ENCODE measurements around the gene TRAF1. TPM values are rescaled to one million over a fixed set of nuclear protein-coding genes. Genes with fewer than 3 reads are reported as not detected.
A peak's percentile ranks its signal among the peaks of the same experiment; 100 is the strongest.

The TRAF1 gene
- total and polyA plus RNA-seq, 2 donors (not counting 1 experiment from before 2014, with no cell fraction given), result 0.58 to 3.8 TPM

DNA sequence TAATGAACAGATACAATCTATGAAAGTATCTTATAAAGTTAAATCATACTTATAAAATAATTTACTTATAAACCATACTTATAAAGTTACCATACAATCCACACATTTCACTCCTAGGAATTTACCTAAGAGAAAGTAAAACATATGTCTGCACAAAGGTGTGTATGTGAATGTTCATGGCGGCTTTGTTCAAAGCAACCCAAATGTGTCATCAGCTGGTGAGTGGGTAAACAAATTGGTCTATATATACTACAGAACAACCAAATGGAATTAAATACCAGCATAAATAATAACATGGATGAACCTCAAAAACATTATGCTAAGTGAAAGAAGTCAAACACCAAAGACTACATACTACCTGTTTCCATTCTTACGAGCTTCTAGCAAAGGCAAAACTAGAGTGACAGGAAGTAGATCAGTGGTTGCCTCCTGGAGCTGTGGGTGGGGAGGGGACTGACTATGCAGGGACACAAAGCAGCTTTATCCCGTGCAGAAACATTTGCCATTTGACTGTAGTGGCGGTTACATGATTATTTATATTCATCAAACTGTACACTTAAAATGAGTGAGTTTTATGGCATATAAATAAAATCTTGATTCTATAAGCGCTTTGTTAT is 10.6 kb downstream of the TRAF1 start:
- DNase-seq (ENCODE audit: low read depth in 2 of 2), result no peak
- no peaks in the 10 kb centered on the region for H3K36me3 ChIP-seq (ENCODE audit: control insufficient read depth, insufficient read depth, low read length)
- H3K9me3 ChIP-seq (ENCODE audit: control insufficient read depth, insufficient read depth, low read depth, low read length), result no peaks in the 10 kb centered on the region
- no peak for TF ChIP-seq EZH2 (IDR thresholded peaks at IDR 0.05; ENCODE audit: low read length, missing control alignments)
- TF ChIP-seq, protein P1, sequence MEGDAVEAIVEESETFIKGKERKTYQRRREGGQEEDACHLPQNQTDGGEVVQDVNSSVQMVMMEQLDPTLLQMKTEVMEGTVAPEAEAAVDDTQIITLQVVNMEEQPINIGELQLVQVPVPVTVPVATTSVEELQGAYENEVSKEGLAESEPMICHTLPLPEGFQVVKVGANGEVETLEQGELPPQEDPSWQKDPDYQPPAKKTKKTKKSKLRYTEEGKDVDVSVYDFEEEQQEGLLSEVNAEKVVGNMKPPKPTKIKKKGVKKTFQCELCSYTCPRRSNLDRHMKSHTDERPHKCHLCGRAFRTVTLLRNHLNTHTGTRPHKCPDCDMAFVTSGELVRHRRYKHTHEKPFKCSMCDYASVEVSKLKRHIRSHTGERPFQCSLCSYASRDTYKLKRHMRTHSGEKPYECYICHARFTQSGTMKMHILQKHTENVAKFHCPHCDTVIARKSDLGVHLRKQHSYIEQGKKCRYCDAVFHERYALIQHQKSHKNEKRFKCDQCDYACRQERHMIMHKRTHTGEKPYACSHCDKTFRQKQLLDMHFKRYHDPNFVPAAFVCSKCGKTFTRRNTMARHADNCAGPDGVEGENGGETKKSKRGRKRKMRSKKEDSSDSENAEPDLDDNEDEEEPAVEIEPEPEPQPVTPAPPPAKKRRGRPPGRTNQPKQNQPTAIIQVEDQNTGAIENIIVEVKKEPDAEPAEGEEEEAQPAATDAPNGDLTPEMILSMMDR (conservative IDR thresholded peaks at IDR 0.05 in 1 of 2, IDR thresholded peaks at IDR 0.05 in 1 of 2; ENCODE audit: low read depth in 1 of 2, low read length in 2 of 2), result no peak
- H3K27ac ChIP-seq (ENCODE audit: insufficient read depth, low read length), result no peak overlapping the region
- H3K4me2 ChIP-seq (ENCODE audit: extremely low read depth, insufficient read depth, low read length), result no peak overlapping the region
- no peaks in the 10 kb centered on the region for H3K79me2 ChIP-seq (ENCODE audit: control insufficient read depth, insufficient read depth, low read length)
- H3K9ac ChIP-seq (ENCODE audit: insufficient read depth, low read length), result no peak overlapping the region
- no peaks in the 10 kb centered on the region for H4K20me1 ChIP-seq (ENCODE audit: control insufficient read depth, extremely low read depth, insufficient read depth, low read length)
- no peaks in the 10 kb centered on the region for H3K27me3 ChIP-seq (ENCODE audit: control insufficient read depth, insufficient read depth, low read length)
- H3K4me1 ChIP-seq (ENCODE audit: control insufficient read depth, extremely low read depth, insufficient read depth, low read length), result peaks cover 6% of the 10 kb centered on the region
- H3K4me3 ChIP-seq (replicated peaks in 1 of 4; ENCODE audit: control extremely low read depth in 1 of 4, insufficient read depth in 1 of 4, low read depth in 3 of 4, low read length in 4 of 4), result no peak overlapping the region
- H2AFZ ChIP-seq (ENCODE audit: low read length), result no peak overlapping the region

GRCh38 chr9:120914953-120915352 is 11.6 kb downstream of the TRAF1 start:
- Histone ChIP-seq H3K79me2 (ENCODE audit: control insufficient read depth, insufficient read depth, low read length) (no peaks in the 10 kb centered on the region), H3K36me3 (ENCODE audit: control insufficient read depth, insufficient read depth, low read length) (no peaks in the 10 kb centered on the region), H3K27ac (ENCODE audit: insufficient read depth, low read length) (no peak overlapping the region), H3K4me2 (ENCODE audit: extremely low read depth, insufficient read depth, low read length) (no peak overlapping the region), H4K20me1 (ENCODE audit: control insufficient read depth, extremely low read depth, insufficient read depth, low read length) (no peaks in the 10 kb centered on the region), H3K9me3 (ENCODE audit: control insufficient read depth, insufficient read depth, low read depth, low read length) (no peaks in the 10 kb centered on the region), H3K9ac (ENCODE audit: insufficient read depth, low read length) (no peak overlapping the region), H2AFZ (ENCODE audit: low read length) (no peak overlapping the region), H3K27me3 (ENCODE audit: control insufficient read depth, insufficient read depth, low read length) (no peaks in the 10 kb centered on the region), H3K4me3 (replicated peaks in 1 of 4; ENCODE audit: control extremely low read depth in 1 of 4, insufficient read depth in 1 of 4, low read depth in 3 of 4, low read length in 4 of 4) (no peak overlapping the region), H3K4me1 (ENCODE audit: control insufficient read depth, extremely low read depth, insufficient read depth, low read length) (peaks cover 4% of the 10 kb centered on the region)
- TF ChIP-seq, protein P1 (conservative IDR thresholded peaks at IDR 0.05 in 1 of 2, IDR thresholded peaks at IDR 0.05 in 1 of 2; ENCODE audit: low read depth in 1 of 2, low read length in 2 of 2), result no peak
- TF ChIP-seq EZH2 (IDR thresholded peaks at IDR 0.05; ENCODE audit: low read length, missing control alignments), result no peak
- DNase-seq (ENCODE audit: low read depth in 2 of 2), result peak in 1 of 2 donors; percentile 41

GRCh38 chr9:120914396-120914795 is 12.2 kb downstream of the TRAF1 start:
- H3K4me2 ChIP-seq (ENCODE audit: extremely low read depth, insufficient read depth, low read length), result no peak overlapping the region
- peaks cover 6% of the 10 kb centered on the region for H3K4me1 ChIP-seq (ENCODE audit: control insufficient read depth, extremely low read depth, insufficient read depth, low read length)
- no peaks in the 10 kb centered on the region for H3K79me2 ChIP-seq (ENCODE audit: control insufficient read depth, insufficient read depth, low read length)
- no peak overlapping the region for H3K9ac ChIP-seq (ENCODE audit: insufficient read depth, low read length)
- DNase-seq (ENCODE audit: low read depth in 2 of 2), result no peak
- no peak overlapping the region for H3K4me3 ChIP-seq (replicated peaks in 1 of 4; ENCODE audit: control extremely low read depth in 1 of 4, insufficient read depth in 1 of 4, low read depth in 3 of 4, low read length in 4 of 4)
- H3K36me3 ChIP-seq (ENCODE audit: control insufficient read depth, insufficient read depth, low read length), result no peaks in the 10 kb centered on the region
- no peak overlapping the region for H2AFZ ChIP-seq (ENCODE audit: low read length)
- H4K20me1 ChIP-seq (ENCODE audit: control insufficient read depth, extremely low read depth, insufficient read depth, low read length), result no peaks in the 10 kb centered on the region
- H3K27me3 ChIP-seq (ENCODE audit: control insufficient read depth, insufficient read depth, low read length), result no peaks in the 10 kb centered on the region
- H3K9me3 ChIP-seq (ENCODE audit: control insufficient read depth, insufficient read depth, low read depth, low read length), result no peaks in the 10 kb centered on the region
- TF ChIP-seq, protein P1 (conservative IDR thresholded peaks at IDR 0.05 in 1 of 2, IDR thresholded peaks at IDR 0.05 in 1 of 2; ENCODE audit: low read depth in 1 of 2, low read length in 2 of 2), result no peak
- no peak for TF ChIP-seq EZH2 (IDR thresholded peaks at IDR 0.05; ENCODE audit: low read length, missing control alignments)
- H3K27ac ChIP-seq (ENCODE audit: insufficient read depth, low read length), result no peak overlapping the region
